Mesenchymal stem cell (in vitro differentiated cells and primary cell): ENCODE results near the gene SLC7A4.
"Not testable (repeated sequence)": the region's sequence is repeated elsewhere in the genome, so short reads cannot be mapped to it uniquely, and the experiment has no call there.

Experiments used
- DNase-seq: peaks from one replicate; pipeline ENCODE4 v3.0.0-alpha.2; 2013
- H2AFZ ChIP-seq: one replicate; pipeline ENCODE4 v1.6.1; 2013; ENCODE audit warnings: low read depth, mild to moderate bottlenecking, control low read depth, inconsistent platforms, low read length, moderate library complexity
- H2AK5ac ChIP-seq: 2 replicates; pipeline ENCODE4 v1.6.1; 2013; ENCODE audit warnings: low read length, moderate library complexity, mild to moderate bottlenecking, inconsistent platforms; ENCODE audit not compliant: severe bottlenecking
- H2BK120ac ChIP-seq: one replicate; pipeline ENCODE4 v1.6.1; 2013; ENCODE audit warnings: low read depth, mild to moderate bottlenecking, inconsistent platforms, low read length, moderate library complexity
- H2BK12ac ChIP-seq, 2 experiments: one replicate each; pipeline ENCODE4 v1.6.1; 2013; ENCODE audit warnings: inconsistent platforms in 2 of 2, low read length in 2 of 2, mild to moderate bottlenecking in 2 of 2, moderate library complexity in 2 of 2, control low read depth in 1 of 2
- H2BK15ac ChIP-seq: one replicate; pipeline ENCODE4 v1.6.1; 2013; ENCODE audit warnings: mild to moderate bottlenecking, low read depth, inconsistent platforms; ENCODE audit not compliant: poor library complexity, severe bottlenecking
- H2BK5ac ChIP-seq: 2 replicates; pipeline ENCODE4 v1.6.1; 2013; ENCODE audit warnings: low read depth, mild to moderate bottlenecking, low read length, control low read depth, inconsistent platforms; ENCODE audit not compliant: poor library complexity, severe bottlenecking
- H3K14ac ChIP-seq, 2 experiments: one replicate each; pipeline ENCODE4 v1.6.1; 2013; ENCODE audit warnings: inconsistent platforms in 2 of 2, low read length in 2 of 2, control low read depth in 1 of 2, mild to moderate bottlenecking in 1 of 2, moderate library complexity in 1 of 2
- H3K18ac ChIP-seq, 2 experiments: one replicate each; pipeline ENCODE4 v1.6.1; 2013; ENCODE audit warnings: inconsistent platforms in 2 of 2, low read length in 2 of 2, control low read depth in 1 of 2, low read depth in 1 of 2, mild to moderate bottlenecking in 1 of 2
- H3K23ac ChIP-seq, 2 experiments: one replicate each; pipeline ENCODE4 v1.6.1; 2013; ENCODE audit warnings: inconsistent platforms in 2 of 2, low read length in 2 of 2, mild to moderate bottlenecking in 2 of 2, moderate library complexity in 2 of 2, control low read depth in 1 of 2
- H3K27ac ChIP-seq: 2 replicates; pipeline ENCODE4 v1.5.1; 2013; ENCODE audit warnings: mild to moderate bottlenecking, moderate library complexity, low read length, control low read depth, inconsistent platforms; ENCODE audit not compliant: poor library complexity, severe bottlenecking
- H3K27me3 ChIP-seq, 2 experiments: 2 replicates each; pipeline versions ENCODE4 v1.6.1 to v1.7.0; 2013; ENCODE audit warnings: low read length in 2 of 2, mild to moderate bottlenecking in 2 of 2, moderate library complexity in 2 of 2, control low read depth in 1 of 2, inconsistent platforms in 1 of 2; ENCODE audit not compliant: control insufficient read depth in 1 of 2, insufficient read depth in 1 of 2
- H3K36me3 ChIP-seq, 2 experiments: 2 replicates each; pipeline versions ENCODE4 v1.6.1 to v1.7.0; 2013; ENCODE audit warnings: low read length in 2 of 2, control low read depth in 1 of 2, inconsistent platforms in 1 of 2, low read depth in 1 of 2, mild to moderate bottlenecking in 1 of 2; ENCODE audit not compliant: insufficient read depth in 2 of 2, control insufficient read depth in 1 of 2
- H3K4ac ChIP-seq, 2 experiments: one replicate each; pipeline ENCODE4 v1.6.1; 2013; ENCODE audit warnings: inconsistent platforms in 2 of 2, low read length in 2 of 2, mild to moderate bottlenecking in 2 of 2, moderate library complexity in 2 of 2, control low read depth in 1 of 2, low read depth in 1 of 2
- H3K4me1 ChIP-seq: 2 replicates; pipeline ENCODE4 v1.6.1; 2013; ENCODE audit warnings: low read depth, low read length, control low read depth; ENCODE audit not compliant: control insufficient read depth, insufficient read depth
- H3K4me2 ChIP-seq: 2 replicates; pipeline ENCODE4 v1.6.1; 2013; ENCODE audit warnings: low read length, mild to moderate bottlenecking, inconsistent platforms; ENCODE audit not compliant: poor library complexity, severe bottlenecking
- H3K4me3 ChIP-seq, 2 experiments: 2 replicates each; pipeline versions ENCODE4 v1.5.1 to v1.7.0; 2013; ENCODE audit warnings: low read length in 2 of 2, mild to moderate bottlenecking in 2 of 2, control low read depth in 1 of 2, low read depth in 1 of 2; ENCODE audit not compliant: insufficient read depth in 1 of 2
- H3K79me1 ChIP-seq: replicated peaks from 2 replicates; pipeline ENCODE4 v1.6.1; 2013; ENCODE audit warnings: mild to moderate bottlenecking, control low read depth, low read length, inconsistent platforms; ENCODE audit not compliant: poor library complexity, severe bottlenecking
- H3K9ac ChIP-seq: 2 replicates; pipeline ENCODE4 v1.7.0; 2013; ENCODE audit warnings: mild to moderate bottlenecking, low read length, moderate library complexity
- H3K9me3 ChIP-seq: 2 replicates; pipeline ENCODE4 v1.7.0; 2013; ENCODE audit warnings: mild to moderate bottlenecking, low read length; ENCODE audit not compliant: control insufficient read depth
- H4K8ac ChIP-seq: one replicate; pipeline ENCODE4 v1.6.1; 2013; ENCODE audit warnings: inconsistent platforms, mild to moderate bottlenecking, low read length, moderate library complexity
- H4K91ac ChIP-seq: one replicate; pipeline ENCODE4 v1.6.1; 2013; ENCODE audit warnings: mild to moderate bottlenecking, low read length, inconsistent platforms
- WGBS: methylation state at CpG from one replicate; pipeline ENCODE4 v1.1.7; 2013; ENCODE audit warnings: mixed read lengths; 5-methylcytosine and 5-hydroxymethylcytosine counted together

The SLC7A4 gene

GRCh38 chr22:21051831-21052400 lies 19.6 kb upstream of the SLC7A4 start:
- Histone ChIP-seq H3K18ac (no peak overlapping the region), H4K8ac (no peak overlapping the region), H3K27me3 (peaks cover 15 to 55% of the 10 kb centered on the region in 2 experiments), H3K9ac (no peak overlapping the region), H3K9me3 (no peaks in the 10 kb centered on the region), H3K79me1 (no peaks in the 10 kb centered on the region), H2BK120ac (no peak overlapping the region), H3K4me1 (peaks cover 14% of the 10 kb centered on the region), H3K36me3 (no peaks in the 10 kb centered on the region), H3K4me2 (no peak overlapping the region), H3K4ac (no peak overlapping the region), H2BK15ac (no peak overlapping the region), H4K91ac (no peak overlapping the region), H3K14ac (peak overlapping the region in 1 of 2 experiments; percentile 69), H2BK12ac (no peak overlapping the region), H2BK5ac (no peak overlapping the region), H3K27ac (no peak overlapping the region), H3K4me3 (no peak overlapping the region), H3K23ac (no peak overlapping the region), H2AFZ (no peak overlapping the region), H2AK5ac (no peak overlapping the region)
- WGBS: 60% methylated on average over 8 of the region's 8 CpGs
- DNase-seq: no peak

- Histone ChIP-seq H2AK5ac (no peak overlapping the region), H2BK120ac (no peak overlapping the region), H2BK15ac (no peak overlapping the region), H3K9me3 (no peaks in the 10 kb centered on the region), H2BK12ac (no peak overlapping the region), H4K8ac (no peak overlapping the region), H3K4me3 (no peak overlapping the region), H3K27me3 (peaks cover 8 to 49% of the 10 kb centered on the region in 2 experiments), H2AFZ (no peak overlapping the region), H3K4ac (no peak overlapping the region), H3K9ac (no peak overlapping the region), H3K4me1 (peaks cover 12% of the 10 kb centered on the region), H2BK5ac (no peak overlapping the region), H3K27ac (no peak overlapping the region), H3K4me2 (no peak overlapping the region), H4K91ac (no peak overlapping the region), H3K18ac (no peak overlapping the region), H3K79me1 (no peaks in the 10 kb centered on the region), H3K23ac (no peak overlapping the region), H3K14ac (peak overlapping the region in 1 of 2 experiments; percentile 69), H3K36me3 (no peaks in the 10 kb centered on the region)
- no peak for DNase-seq
- WGBS: 77% methylated on average over 9 of the region's 9 CpGs
Observed at GRCh38 chr22:21051145-21051830, 18.9 kb upstream of the SLC7A4 start.

GRCh38 chr22:21048965-21049364 lies 16.6 kb upstream of the SLC7A4 start:
- H3K27me3 ChIP-seq: peaks cover 0 to 27% of the 10 kb centered on the region in 2 experiments
- not testable (repeated sequence) for H2BK12ac ChIP-seq, H3K14ac ChIP-seq, H2AK5ac ChIP-seq, H4K8ac ChIP-seq, H3K4me2 ChIP-seq, H3K79me1 ChIP-seq, H3K18ac ChIP-seq, H3K9ac ChIP-seq, H3K4me3 ChIP-seq, H3K4ac ChIP-seq, H3K9me3 ChIP-seq, H3K27ac ChIP-seq, H4K91ac ChIP-seq, H2BK5ac ChIP-seq, H2AFZ ChIP-seq, H2BK15ac ChIP-seq, H3K23ac ChIP-seq, H3K36me3 ChIP-seq, DNase-seq, H2BK120ac ChIP-seq
- H3K4me1 ChIP-seq: peaks cover 26% of the 10 kb centered on the region
- WGBS: 100% methylated on average over 1 of the region's 12 CpGs

GRCh38 chr22:21048448-21048847 lies 16.1 kb upstream of the SLC7A4 start:
- H4K91ac ChIP-seq, H3K27ac ChIP-seq, H3K4me2 ChIP-seq, H3K9ac ChIP-seq, H3K14ac ChIP-seq, H2BK15ac ChIP-seq, H3K36me3 ChIP-seq, H3K79me1 ChIP-seq, H2AK5ac ChIP-seq, H4K8ac ChIP-seq, H3K23ac ChIP-seq, DNase-seq, H3K9me3 ChIP-seq, H3K4ac ChIP-seq, H2AFZ ChIP-seq, H2BK12ac ChIP-seq, H3K4me3 ChIP-seq, H3K18ac ChIP-seq, H2BK120ac ChIP-seq, H2BK5ac ChIP-seq: not testable (repeated sequence)
- peaks cover 28% of the 10 kb centered on the region for H3K4me1 ChIP-seq
- WGBS: 94% methylated on average over 5 of the region's 5 CpGs
- peaks cover 0 to 22% of the 10 kb centered on the region in 2 experiments for H3K27me3 ChIP-seq
